HG03045 (cell line): ENCODE measurements around the gene LPIN1.

Experiments used
- ATAC-seq: cut with Tn5 transposase; IDR thresholded peaks from one replicate; pipeline ENCODE4 v1.9.1; 2021; ENCODE audit warnings: mild to moderate bottlenecking, moderate library complexity; ENCODE audit not compliant: unreplicated experiment

Gene LPIN1

DNA sequence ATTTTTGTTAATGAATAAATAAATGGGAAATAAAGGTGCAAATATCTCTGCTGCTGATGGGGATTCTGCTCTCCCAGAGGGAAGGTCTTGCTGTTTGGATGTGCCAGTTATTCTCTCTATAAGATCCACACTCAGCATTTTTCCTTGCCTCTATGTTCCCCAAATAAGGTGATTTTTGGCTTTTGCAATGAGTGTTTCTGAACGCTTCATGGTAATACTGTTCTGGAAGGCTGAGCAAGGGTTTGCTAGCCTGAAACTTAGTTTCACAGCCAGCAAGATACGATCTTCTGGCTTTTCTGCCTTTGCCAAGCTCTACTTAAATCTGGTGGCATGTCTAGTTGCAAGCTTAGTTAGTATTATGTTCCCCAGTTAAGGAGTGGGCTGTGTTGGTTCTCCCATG, 114.6 kb downstream of the LPIN1 start:
- ATAC-seq, result no peak

DNA sequence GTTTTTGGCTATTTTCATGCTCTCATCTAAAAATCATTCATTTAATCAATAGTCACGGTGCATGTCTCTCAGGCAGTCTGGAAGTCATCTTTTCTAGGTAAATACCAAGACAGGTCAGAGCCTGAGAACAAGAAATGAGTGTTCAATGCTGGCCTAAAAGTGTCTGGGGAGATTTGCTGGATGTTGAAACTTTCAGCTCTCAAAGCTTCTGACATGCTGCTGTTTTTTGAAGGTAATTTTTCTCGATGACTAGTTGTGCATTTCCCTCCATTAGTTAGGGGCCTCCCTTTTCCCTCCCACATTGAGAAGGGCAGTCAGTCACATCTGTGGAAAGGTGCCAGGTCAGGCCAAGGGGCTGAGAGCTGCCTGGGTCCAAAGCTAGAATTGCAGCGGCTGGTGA, 115.6 kb downstream of the LPIN1 start:
- ATAC-seq, result no peak

DNA sequence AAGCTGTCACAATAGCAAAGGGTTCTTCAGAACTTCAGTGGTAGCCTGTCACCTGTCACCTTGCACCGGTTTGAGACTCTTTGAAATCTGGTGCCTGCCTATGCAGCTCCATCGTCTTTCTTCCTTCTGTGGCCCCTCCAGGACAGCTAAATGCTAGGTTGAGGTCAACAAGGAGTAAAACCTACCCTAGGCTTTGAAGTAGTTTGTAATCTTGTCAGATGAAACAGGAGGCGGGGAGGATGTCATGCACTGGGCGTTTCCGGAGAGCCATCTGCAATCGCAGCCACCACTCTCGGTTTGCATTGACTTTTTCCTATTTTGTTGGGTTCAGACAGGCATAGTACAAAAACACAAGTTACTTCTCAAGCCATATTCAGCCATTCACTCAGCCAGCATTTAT, 116.7 kb downstream of the LPIN1 start:
- peak; percentile 34 for ATAC-seq

GRCh38 chr2:11863513-11864328, 117.3 kb downstream of the LPIN1 start:
- ATAC-seq, result peak; percentile 53

DNA sequence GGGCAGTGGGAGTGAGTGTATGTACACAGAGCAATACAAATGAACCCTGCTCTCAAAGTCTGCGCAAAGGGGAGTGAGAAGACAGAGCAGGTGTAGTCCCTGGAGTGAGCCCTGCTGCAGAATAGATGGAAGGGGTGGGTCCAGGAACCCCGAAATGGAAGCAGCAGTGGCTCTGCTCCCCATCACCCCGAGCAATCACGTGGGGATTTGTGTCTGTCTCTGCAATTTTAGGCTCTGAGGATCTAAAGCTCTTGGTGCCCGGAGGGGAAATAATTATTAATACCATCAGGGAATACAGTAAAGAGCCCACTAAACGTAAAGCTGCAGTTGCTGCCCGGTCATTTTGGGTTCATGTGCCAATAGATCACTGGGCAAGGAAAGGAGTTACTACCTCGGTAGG, 118.3 kb downstream of the LPIN1 start:
- no peak for ATAC-seq

GRCh38 chr2:11865378-11865777, 118.9 kb downstream of the LPIN1 start:
- ATAC-seq, result no peak

DNA sequence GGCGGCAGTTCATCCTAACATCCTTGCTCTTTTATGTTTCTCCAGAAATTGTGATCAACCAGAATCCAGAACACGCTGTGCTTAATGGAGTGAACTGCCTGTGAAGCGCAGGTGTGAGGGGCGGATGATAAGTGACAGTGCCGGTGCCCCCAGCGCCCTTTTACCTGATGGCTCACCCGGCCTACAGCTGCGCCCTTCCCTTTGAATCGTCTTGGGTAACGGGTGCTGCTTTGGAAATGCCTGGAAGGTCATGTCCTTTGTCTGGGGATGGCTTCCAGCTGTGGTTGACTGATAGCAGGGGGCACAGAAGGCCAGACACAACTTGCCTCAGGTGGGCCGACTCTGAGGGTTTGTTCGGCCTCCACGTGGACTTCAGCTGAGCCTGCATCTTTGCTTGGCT, 119.4 kb downstream of the LPIN1 start:
- no peak for ATAC-seq

DNA sequence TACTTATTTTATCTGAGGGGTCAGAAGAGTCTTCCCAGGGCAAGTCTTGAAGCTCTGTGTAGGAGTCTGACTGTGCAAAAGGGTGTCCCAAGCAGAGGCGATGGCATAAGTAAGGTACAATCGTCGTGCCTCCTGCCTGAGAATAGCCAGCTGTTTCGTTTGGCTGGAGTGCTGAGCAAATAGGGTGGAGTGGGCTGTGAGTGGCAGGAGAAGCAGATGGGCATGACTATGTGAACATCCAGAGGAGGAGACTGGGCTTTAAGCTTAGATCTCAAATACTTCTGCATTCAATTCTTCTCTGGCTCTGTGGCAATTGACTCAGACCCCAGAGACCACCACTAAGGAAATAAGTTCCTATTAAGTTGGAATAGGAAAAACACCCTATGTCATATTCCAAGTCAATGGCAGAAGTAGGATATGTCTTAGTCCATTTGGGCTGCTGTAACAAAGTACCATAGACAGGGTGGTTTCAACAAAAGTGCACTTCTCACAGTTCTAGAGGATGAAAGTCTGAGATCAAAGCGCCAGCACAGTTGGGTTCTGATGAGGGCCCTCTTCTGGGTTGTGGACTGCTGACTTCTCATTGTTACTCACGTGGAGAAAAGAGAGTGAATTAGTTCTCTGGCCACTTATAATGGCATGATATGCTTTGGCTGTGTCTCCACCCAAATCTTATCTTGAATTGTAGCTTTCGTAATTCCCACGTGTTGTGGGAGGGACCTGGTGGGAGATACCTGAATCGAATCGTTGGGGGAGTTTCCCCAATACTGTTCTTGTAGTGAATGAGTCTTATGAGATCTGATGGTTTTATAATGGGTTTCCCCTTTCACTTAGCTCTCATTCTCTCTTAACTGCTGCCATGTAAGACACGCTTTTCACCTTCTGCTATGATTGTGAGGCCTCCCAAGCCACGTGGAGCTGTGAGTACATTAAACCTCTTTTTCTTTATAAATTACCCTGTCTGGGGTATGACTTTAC, 120.2 kb downstream of the LPIN1 start:
- ATAC-seq, result no peak

DNA sequence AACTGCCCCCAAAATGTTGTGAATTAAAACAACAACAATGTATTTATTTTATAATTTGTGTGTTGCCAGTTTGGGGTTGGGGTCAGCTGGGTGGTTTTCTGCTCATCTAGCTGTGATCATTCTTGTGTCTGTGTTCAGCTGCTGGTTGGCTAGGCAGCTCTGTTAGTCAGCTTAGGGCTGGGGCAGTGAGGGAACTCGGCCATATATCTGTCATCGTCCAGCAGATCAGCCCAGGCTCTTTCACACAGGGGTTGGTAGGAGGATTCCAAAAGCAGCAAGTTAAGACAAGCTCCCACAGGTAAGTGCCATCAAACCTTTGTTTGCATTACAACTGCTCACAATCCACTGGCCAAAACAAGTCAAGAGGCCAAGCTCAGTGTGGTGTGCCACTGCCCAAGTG, 121.5 kb downstream of the LPIN1 start:
- no peak for ATAC-seq

- no peak for ATAC-seq
Measured at GRCh38 chr2:11869391-11869991, 123.1 kb downstream of the LPIN1 start.

DNA sequence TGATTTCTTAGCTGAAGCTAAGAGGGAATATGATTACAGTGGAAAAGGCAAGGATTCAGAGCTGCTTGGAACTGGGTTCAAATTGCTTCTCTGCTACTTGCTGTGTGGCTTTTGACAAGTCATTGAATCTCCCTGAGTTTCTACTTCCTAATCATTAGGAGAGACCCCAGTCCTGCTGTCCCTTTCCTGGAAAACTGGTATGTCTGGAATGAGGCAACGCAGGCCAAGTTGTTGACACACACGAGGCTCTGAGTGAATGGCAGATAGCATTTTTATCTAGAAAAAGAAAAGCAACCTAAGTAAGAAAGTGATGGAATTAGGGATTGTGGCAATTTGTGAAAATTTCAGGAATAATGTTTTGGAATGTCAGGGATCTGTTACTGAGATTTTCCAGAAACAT, 123.6 kb downstream of the LPIN1 start:
- ATAC-seq, result no peak

GRCh38 chr2:11870584-11870983, 124.2 kb downstream of the LPIN1 start:
- ATAC-seq, result no peak

GRCh38 chr2:11871421-11871820, 125.0 kb downstream of the LPIN1 start:
- ATAC-seq, result no peak

DNA sequence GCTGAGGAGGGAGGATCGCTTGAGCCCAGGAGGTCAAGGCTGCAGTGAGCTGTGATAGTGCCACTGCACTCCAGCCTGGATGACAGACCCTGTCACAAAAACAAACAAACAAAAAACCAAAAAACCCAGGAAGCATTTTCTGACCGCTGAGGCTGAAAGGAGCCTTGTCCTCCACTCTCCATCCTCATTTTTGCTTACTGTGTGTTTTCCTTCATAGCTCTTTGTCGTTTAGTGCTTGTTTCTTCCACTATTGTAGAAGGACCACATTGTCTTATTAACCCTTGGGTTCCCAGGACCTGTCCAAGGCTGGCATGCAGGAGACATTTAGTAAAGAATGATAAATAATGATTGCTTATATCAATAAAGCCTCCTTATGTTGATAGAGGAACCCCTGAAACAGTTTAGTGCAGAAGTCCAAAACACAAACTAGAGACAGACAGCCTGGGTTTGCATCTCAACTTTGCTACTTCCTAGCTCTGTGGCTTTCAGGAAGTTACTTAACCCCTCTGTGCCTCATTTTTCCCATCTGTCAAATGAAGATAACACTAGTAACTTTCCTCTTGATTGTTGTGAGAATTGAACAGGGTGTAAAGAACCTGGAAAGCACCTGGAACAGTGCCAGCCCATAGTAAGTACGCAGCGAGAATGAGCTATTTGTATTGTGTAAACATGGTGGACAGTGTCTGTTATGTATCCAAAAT, 126.0 kb downstream of the LPIN1 start:
- no peak for ATAC-seq

- no peak for ATAC-seq
Measured at GRCh38 chr2:11872948-11873269, 126.5 kb downstream of the LPIN1 start.

DNA sequence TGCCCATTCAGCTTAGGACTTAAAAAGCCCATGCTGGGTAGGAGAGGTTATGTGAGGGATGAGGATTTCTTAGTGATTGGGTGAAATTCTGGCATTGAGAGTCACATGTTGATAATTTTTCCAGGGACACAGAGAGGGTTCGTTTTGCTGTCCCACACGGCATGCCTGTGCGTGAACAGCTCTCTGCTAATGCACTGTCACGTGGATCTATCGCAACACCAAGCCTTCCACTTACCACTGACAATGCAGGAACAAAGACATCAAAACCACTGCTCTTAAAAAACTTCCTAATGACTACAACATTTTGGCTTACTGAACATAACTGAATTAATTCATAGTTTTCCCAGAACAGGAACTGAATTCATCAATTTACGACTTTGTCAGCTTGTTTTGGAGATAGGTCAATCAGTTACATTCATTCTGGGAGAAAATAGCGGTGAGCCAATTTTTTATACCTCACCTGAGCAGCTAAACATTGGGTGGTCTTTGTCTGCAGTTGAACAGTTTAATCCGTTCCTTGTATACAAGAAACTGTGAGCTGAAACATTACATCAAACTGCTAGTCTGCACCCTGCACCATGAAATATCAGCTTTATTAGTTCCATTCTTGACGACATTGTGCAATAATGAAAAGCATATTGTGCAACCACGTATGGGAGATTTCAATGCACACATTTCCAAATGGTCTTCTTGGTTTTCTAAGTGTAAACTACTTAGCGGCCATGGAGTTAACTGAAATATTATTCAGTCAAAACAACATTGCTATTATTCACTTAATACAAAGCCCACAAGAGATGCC, 127.1 kb downstream of the LPIN1 start:
- ATAC-seq, result no peak

- no peak for ATAC-seq
Measured at GRCh38 chr2:11874861-11875260, 128.4 kb downstream of the LPIN1 start.

- ATAC-seq, result no peak
Measured at GRCh38 chr2:11875481-11875880, 129.0 kb downstream of the LPIN1 start.

GRCh38 chr2:11876436-11876835, 130.0 kb downstream of the LPIN1 start:
- no peak for ATAC-seq

DNA sequence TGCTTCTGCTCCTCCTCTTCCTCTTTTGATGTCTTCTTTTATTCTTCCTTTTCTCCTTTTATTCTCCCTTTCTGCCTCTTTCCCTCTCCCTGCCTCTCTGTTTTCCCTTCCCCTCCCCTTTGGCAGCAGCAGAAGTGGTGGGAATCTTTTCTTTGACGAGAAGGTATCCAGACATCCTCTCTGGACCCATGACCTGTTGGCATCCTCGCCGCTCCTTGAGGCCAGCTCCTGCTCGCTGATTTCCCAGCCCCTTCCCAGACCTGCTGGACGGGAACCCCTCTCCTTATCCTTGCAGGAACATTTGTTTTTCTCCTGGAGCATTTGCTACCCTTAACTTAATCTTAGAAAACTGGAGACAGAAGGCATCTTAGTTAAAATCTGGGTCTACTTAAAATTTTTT, 130.5 kb downstream of the LPIN1 start:
- no peak for ATAC-seq
